NCI-H345 (cell line): ENCODE results near the gene HASPIN.

Experiments used
- DNase-seq: peaks from one replicate; lab custom pipeline; 2025; lab: John Stamatoyannopoulos, UW

Gene HASPIN

DNA sequence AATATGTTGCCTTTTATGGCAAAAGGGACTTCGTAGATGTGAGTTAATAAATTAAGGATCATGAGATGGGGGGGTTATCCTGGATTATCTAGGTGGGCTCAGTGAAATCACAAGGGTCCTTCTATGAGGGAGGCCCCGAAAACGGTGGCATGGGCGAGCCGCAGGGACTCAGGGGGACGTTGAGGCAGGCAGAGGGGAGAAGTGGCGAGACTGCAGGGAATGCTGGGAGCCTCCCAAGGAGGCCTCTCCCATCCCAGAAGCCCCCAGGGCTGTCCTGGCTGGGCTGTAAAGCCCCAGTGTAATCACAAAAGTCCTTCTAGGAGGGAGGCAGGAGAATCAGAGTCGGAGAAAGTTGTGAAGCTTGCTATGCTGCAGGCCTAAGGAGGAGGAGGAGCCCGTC lies 42.3 kb downstream of the HASPIN start:
- DNase-seq: no peak

DNA sequence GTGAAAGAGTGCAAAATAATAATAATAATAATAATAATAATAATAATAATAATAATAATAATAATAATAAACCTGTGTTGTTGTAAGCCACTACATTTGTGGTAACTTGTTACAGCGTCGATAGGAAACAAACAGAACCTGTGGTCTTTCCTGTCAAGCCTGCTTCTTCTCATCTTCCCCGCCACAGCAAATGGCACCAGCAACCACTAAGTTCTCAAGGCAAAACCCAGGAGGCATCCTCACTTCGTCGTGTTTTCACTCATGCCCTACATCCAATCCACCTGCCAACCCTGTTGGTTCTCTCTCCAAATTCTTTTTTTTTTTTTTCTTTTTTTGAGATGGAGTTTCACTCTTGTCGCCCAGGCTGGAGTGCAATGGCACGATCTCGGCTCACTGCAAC lies 43.1 kb downstream of the HASPIN start:
- DNase-seq: no peak

DNA sequence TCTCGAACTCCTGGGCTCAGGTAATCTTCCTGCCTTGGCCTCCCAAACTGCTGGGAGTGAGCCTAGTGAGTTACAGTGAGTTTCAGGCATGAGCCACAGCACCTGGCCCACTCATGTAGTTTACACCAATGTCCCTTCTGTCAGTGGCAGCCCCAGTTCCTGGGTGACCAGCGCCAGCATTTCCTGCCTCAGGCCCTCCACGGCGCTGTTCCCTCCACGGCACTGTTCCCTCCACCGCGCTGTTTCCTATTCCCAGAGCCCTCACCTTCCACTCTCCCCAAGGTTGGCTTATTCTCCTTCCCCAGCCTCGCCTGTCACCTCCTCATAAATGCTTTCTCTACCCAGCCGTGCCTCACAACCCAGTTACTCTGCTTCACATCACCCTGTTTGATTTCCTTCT lies 44.6 kb downstream of the HASPIN start:
- DNase-seq: no peak

DNA sequence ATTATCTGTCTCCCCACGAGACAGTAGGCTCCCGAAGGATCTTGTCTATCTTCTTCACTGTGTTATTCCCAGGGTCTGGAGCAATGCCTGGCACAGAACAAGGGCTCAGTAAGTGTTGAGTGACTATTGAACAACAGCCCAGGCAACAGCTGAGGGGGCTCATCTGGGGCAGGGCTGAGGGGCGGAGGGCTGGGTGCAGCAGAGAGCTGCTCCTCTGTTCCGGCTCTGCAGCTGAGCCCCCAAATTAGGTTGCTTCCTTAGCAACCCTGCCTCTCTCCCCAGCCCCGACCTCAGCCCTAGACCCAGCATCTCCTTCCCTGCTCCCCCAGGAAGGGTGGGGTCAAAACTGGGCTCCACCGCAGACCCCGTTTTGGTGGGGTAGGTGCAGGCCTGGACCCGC lies 45.1 kb downstream of the HASPIN start:
- DNase-seq: no peak

DNA sequence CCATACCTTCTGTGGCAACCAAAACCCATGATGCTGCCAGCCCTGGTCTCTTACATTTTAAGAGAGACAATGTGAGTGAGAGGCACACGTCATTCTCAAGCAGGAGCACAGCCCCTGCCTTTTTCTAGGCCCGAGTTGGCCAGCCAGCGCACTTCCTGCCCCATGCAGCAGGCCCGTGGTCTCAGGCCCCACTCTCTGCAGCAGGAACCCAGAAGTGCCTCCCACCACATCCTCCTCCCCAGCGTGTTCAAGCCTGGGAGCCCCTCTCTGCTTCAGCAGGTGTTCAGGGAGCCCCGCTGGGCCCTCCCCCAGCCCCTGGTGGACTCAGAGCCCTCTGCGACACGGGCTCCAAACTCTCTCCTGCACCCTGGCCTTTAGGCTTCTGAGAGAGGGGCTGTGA lies 46.8 kb downstream of the HASPIN start:
- DNase-seq: no peak

DNA sequence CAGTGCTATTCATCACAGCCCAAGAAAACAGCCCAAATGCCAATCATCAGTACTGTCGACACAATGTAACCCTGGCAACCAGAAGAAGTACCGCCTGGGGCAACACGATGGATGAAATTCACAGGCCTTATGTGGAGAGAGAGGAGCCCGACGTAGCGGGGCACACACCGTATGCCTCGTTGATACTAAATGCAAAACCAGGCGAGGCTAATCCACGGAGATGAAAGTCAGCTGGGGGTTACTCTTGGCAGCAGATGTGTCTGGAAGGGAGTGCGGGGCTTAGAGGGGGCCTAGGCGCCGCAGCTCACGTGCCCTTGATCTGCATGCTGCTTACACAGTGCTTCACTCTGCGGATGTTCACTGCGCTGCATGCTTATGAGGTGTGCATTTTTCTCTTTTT lies 47.4 kb downstream of the HASPIN start:
- DNase-seq: no peak

DNA sequence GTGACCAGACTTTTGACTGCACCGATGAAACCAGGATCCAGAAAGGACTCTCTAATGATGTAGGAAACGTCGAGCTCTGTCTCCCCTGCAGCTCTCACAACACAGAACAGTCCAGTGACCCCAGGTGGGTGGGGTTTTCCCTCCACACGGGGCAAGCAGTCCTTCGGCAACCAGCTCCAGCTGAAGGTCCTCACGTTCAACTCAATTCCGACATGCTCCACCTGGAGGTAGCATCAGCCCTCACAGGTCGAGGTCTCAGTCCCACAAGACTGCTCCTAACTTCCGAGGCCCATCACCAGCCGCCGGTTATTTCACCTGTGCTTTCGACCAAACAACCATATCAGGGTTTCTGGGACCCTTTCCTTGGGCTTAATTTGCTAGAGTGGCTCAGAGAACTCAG lies 49.1 kb downstream of the HASPIN start:
- no peak for DNase-seq

DNA sequence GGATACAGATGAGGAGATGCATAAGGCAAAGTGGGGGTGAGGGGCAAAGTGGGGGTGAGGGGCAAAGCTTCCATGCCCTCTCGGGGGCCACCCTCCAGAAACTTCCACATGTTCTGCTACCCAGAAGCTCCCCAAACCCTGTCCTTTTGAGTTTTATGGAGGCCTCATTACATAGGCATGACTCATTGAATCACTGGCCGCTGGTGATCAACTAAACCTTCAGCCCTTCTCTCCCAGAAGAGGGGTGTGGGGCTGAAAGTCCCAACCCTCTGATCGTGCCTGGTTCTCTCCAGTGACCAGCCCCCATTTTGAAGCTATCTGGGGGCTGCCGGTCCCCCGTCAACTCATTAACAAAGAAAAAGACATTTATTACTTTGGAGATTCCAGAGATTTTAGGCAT lies 49.8 kb downstream of the HASPIN start:
- DNase-seq: no peak

DNA sequence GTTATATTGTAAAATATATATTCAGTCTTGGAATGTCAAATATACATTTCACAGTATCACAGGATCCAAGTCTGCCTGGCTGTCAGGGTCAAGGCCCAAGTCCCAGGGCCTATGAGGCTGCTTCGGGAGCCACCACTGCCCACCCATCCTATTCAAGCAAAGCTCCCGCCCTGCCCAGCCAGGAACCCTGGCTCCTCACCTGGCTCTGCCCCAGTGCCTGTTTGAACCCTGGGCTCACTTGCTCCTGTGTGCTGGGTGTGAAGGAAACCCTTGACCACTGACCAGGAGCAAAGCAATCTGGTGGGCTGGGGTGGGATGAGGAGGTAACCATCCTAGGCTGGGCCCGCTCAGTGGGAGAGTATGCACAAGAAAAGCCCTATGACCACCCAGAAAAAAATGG lies 50.3 kb downstream of the HASPIN start:
- no peak for DNase-seq
